Lower leg skin (tissue), 4 donors: ENCODE measurements around the gene CD101. TPM values are rescaled to one million over a fixed set of nuclear protein-coding genes. Genes with fewer than 3 reads are reported as not detected.

Experiments used
- DNase-seq, 2 donors: peaks; one replicate each; pipeline ENCODE4 v3.0.0-alpha.2; 2019; ENCODE audit warnings: low spot score in 2 of 2
- H3K4me3 ChIP-seq: fragments of 200-600 bp; sonication (generic); 2 replicates; pipeline ENCODE4 v1.5.1; 2017; ENCODE audit warnings: mild to moderate bottlenecking, low read depth; ENCODE audit not compliant: poor library complexity, severe bottlenecking
- CTCF ChIP-seq, 3 donors: fragments of 450-650 bp; IDR thresholded peaks; one replicate each; pipeline ENCODE4 v1.5.1; 2016; ENCODE audit warnings: antibody characterized with exemption in 3 of 3, mild to moderate bottlenecking in 3 of 3, moderate library complexity in 2 of 3
- POLR2A ChIP-seq, 2 donors: fragments of 450-650 bp; IDR thresholded peaks; one replicate each; pipeline ENCODE4 v1.6.1; 2016 to 2017; ENCODE audit warnings: antibody characterized with exemption in 2 of 2, mild to moderate bottlenecking in 1 of 2, moderate library complexity in 1 of 2
- WGBS, 2 donors: methylation state at CpG; one replicate each; pipeline ENCODE4 v1.1.5; 2018; 5-methylcytosine and 5-hydroxymethylcytosine counted together
- intact Hi-C: fragments of 100-400 bp; cut with DNase I; formaldehyde crosslinking; loops from one replicate; pipeline ENCODE4 v1.15.0; 2023; ENCODE audit warnings: low total_unique reads
- total RNA-seq, 4 donors: library from RNA; depleted of rRNA; stranded (reverse); fragments of >200 nt; gene quantifications; one replicate each; pipeline ENCODE4 v1.1.0, GENCODE V29; 2016

The CD101 gene
- total RNA-seq, 4 donors from 2014 or later, result 0.46 to 1.8 (median 0.92) TPM

- DNase-seq, result no peak
- intact Hi-C loops, result no loop called here
- TF ChIP-seq CTCF (IDR thresholded peaks at IDR 0.05), result no peak
- TF ChIP-seq POLR2A (IDR thresholded peaks at IDR 0.05), result no peak
- H3K4me3 ChIP-seq, result no peak overlapping the region
- 39 to 41% methylated on average over 5 of the region's 5 CpGs for WGBS, 2 donors
These were observed 18.4 kb upstream of the CD101 start for GRCh38 chr1:116983112-116983511.

DNA sequence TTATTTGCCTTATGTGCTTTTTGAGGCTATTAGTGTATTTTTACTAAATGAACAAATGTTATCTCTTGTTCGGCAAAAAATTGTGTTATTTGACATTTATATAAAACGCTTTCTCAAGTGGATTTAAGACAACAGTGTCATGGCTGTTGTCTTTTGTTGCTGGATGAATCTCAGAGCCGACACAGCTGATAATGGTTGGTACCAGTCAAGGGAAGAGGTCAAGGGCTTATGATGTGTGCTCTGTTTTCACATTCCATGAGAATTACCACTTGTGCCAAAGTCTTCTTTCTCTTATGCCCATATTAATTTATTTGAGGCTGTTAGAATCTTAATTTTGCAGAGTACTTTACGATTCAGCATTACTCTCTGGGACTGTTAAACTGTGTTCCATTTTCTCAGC is 17.9 kb upstream of the CD101 start:
- no peak for TF ChIP-seq POLR2A (IDR thresholded peaks at IDR 0.05)
- TF ChIP-seq CTCF (IDR thresholded peaks at IDR 0.05), result no peak
- intact Hi-C loops, result no loop called here
- DNase-seq, result no peak
- H3K4me3 ChIP-seq, result no peak overlapping the region
- 53 to 71% methylated on average over 4 of the region's 4 CpGs for WGBS, 2 donors

GRCh38 chr1:116984406-116985160 is 17.0 kb upstream of the CD101 start:
- intact Hi-C loops, result no loop called here
- TF ChIP-seq CTCF (IDR thresholded peaks at IDR 0.05) (no peak), POLR2A (IDR thresholded peaks at IDR 0.05) (no peak)
- DNase-seq, result no peak
- WGBS, 2 donors, result 73 to 78% methylated on average over 14 of the region's 14 CpGs
- no peak overlapping the region for H3K4me3 ChIP-seq

- no peak overlapping the region for H3K4me3 ChIP-seq
- 88 to 90% methylated on average over 29 of the region's 29 CpGs for WGBS, 2 donors
- TF ChIP-seq POLR2A (IDR thresholded peaks at IDR 0.05) (no peak), CTCF (IDR thresholded peaks at IDR 0.05) (no peak)
- no peak for DNase-seq
- intact Hi-C loops, result no loop called here
These were observed 14.9 kb upstream of the CD101 start for GRCh38 chr1:116986421-116987255.

DNA sequence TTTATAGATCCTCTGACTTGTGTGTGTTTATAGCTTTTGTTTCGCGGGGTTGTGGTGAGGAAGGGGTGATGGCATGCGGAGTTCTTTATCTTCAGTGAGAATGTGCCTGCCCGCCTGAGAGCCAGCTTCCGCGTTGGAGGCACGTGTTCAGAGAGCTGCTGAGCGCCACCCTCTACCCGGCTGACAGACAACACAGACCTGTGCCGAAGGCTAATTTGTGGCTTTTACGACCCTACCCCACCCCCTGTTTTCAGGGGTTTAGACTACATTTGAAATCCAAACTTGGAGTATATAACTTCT is 14.4 kb upstream of the CD101 start:
- H3K4me3 ChIP-seq, result no peak overlapping the region
- WGBS, 2 donors, result 75 to 84% methylated on average over 11 of the region's 11 CpGs
- intact Hi-C loops, result no loop called here
- no peak for DNase-seq
- no peak for TF ChIP-seq POLR2A (IDR thresholded peaks at IDR 0.05)
- no peak for TF ChIP-seq CTCF (IDR thresholded peaks at IDR 0.05)
